IPS-18c (cell line): ENCODE results near the gene TNIK.

Source experiments
- H3K4me3 ChIP-seq: 2 replicates; pipeline ENCODE4 v1.7.0; 2013; ENCODE audit warnings: low read depth, mild to moderate bottlenecking, low read length, moderate library complexity; ENCODE audit not compliant: insufficient read depth
- H3K9me3 ChIP-seq: one replicate; pipeline ENCODE4 v1.6.1; 2013; ENCODE audit warnings: mild to moderate bottlenecking, low read length, moderate library complexity; ENCODE audit not compliant: control insufficient read depth, insufficient read depth

The TNIK gene

DNA sequence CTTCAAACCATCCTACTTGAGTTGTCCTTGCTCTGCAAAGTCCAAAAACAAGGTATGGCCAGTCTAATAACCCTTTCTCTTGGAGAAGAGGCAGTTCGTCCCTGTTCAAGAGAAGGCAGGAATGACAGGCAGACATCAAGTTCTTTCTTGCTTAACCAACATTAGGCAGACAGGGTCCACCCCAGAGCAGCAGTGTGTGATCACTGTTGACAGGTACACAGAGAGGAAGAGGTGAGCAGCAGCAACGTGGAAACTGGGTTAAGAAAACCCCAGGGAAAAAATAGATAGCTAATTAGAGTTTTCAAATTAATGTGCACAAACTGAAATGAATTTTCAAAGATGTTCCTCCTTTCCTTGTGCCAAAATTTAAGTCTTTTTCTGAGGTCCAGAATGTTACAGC is 48.2 kb downstream of the TNIK start:
- H3K9me3 ChIP-seq, result no peaks in the 10 kb centered on the region

DNA sequence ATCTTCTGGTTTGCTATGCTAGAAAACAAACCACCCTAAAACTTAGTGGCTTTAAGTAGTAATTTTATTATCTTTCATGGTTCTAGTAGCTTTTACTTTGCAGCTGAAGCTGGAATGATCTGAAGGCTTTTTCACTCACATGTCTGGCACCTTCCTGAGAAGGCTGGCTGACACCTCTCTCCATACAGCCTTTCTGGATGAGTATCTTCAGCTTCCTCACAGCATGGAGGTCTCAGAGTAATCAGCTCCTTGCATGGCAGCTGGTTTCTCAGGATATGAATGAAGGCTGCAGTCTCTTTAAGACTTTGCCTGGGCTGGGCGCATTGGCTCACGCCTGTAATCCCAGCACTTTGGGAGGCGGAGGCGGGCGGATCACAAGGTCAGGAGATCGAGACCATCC is 50.0 kb downstream of the TNIK start:
- Histone ChIP-seq H3K4me3 (no peak overlapping the region), H3K9me3 (no peaks in the 10 kb centered on the region)

More for the DNA sequence above, 48.2 kb downstream of the TNIK start:
- no peak overlapping the region for H3K4me3 ChIP-seq

DNA sequence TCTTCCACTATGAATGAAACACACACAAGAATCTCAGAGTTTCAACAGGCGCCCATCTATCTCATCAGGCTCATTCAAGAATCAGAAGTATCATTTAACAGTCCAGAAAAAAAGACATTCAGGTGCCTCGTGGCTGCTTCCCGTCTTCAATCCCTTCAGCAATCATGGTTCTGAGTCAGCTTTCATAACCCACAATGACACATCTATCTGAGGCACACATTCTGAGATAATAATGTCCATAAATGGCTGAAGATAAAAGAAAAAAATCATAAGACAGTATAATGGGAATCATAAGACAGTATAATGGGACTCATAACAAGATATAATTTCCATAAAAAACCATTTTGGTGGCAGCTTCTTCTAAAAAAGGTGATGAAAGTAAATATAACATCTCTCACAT is 52.4 kb downstream of the TNIK start:
- Histone ChIP-seq H3K9me3 (no peaks in the 10 kb centered on the region), H3K4me3 (no peak overlapping the region)

DNA sequence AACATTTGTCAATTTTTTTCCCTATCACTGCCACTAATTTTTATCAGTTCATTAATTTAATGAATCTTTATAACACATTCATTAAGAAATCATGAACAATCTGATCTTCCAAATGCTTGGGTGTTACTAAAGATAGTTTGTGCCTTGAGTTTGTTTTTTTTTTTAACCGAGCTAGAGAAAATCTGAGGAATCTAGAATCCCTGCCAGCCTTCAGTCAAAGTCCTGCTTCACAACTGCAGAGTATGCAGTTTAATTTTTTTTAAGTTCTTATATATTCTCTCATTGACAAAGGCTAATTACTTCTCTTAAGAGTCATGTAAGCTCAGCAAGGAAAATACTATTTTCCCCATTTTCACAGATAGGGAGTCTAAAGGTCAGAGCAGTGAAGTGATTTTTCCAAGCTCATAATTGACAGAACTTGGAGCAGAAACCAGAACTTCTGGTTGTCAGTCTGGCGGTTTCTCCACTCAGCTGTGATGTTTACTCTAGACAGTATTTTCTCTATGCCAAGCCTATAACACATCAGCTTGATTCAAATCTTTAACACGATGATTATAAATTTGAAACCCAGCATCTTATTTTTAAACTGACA is 55.7 kb downstream of the TNIK start:
- Histone ChIP-seq H3K4me3 (no peak overlapping the region), H3K9me3 (no peaks in the 10 kb centered on the region)

DNA sequence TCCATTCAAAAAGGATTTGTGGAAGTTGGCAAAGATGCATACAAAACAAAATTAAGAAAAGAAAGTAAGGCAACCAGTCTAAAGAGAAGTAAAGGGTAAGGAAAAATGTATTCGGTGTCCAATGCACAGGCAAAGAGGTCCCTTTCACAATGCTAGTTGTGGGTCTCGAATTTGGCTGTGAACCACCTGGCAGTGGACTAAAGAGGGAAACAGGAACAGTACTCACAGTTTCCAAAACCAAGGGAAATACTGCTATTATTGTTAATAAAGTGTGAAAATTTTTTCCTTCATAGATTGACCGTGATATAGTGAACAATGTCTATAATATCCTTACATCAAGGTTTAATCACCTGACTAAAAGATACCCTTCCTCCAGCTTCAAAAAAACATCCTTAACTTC is 57.9 kb downstream of the TNIK start:
- Histone ChIP-seq H3K4me3 (no peak overlapping the region), H3K9me3 (no peaks in the 10 kb centered on the region)

DNA sequence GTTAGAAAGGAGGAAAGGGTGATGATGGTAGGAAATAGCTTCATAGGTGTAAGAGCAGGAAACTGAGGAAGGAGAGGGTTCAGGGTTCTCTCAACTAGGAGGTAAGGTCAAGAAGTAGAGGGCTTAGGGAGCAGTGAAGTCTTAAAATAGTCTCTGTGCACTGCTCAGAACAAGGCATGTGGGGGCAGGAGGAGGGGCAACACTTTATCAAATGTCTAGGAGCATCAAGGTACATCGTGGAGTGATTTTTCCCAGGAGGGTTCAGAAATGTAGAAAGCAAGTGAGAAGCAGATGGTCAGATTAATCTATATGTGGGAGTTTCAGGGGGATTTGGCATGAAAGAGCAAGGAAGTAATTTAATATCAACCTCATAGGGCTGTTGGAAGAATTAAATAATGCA is 58.8 kb downstream of the TNIK start:
- no peak overlapping the region for H3K4me3 ChIP-seq
- H3K9me3 ChIP-seq, result no peaks in the 10 kb centered on the region

DNA sequence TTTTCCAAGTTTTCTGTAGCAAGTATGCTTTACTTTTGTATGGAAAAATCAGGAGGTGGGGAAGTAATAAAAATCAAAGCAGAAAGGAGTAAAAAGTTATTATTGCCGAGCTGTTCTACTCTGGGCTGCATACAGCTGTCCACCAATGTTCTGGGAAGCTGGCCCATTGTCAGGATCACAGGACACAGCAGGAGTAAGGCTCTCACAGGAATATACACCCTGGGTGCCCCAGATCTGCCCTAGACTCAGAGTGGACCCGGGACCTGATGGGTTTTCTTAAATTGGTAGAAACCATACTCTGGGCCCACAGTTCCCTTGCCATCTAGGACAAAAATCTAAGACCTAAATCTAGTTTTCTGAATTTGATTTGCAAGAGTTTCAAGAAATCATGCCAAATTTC is 60.4 kb downstream of the TNIK start:
- H3K4me3 ChIP-seq, result no peak overlapping the region
- H3K9me3 ChIP-seq, result no peaks in the 10 kb centered on the region

DNA sequence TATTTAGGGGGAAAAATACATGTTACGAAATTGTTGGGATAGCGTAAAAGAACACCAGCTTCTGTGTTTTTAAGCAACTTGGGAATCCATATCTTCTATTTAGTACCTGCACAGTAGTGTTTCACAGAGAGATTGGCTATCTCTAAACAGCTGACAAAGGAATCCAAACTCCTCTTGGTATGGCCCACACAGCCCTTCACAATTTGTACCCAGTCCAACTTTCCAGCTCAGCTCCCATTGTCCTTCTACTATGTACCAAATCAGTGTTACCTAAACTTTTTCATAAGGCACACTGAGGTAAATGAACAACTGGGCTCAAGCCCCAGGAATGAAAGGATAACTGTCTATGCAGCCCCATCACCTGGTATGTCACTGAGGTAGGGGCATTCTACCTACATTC is 61.9 kb downstream of the TNIK start:
- Histone ChIP-seq H3K4me3 (no peak overlapping the region), H3K9me3 (no peaks in the 10 kb centered on the region)

DNA sequence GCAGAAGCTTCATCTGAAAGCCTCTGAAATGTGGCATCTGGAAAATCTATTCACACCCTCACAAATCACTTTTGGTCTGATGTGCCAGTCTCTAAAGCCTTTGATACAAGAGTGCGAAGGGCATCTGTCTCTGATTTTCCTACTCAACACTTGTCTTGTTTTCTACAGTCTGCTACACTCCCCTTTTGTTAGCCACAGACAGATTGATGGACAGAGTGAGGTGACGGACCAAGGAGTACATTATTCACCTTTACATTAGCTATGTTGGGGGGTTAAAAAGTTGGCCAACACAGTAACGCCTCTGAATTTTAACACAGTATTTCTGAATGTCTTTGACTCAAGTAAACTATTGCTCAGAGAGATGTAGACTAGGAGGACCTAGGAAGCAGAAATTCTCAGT is 63.1 kb downstream of the TNIK start:
- no peak overlapping the region for H3K4me3 ChIP-seq
- no peaks in the 10 kb centered on the region for H3K9me3 ChIP-seq

DNA sequence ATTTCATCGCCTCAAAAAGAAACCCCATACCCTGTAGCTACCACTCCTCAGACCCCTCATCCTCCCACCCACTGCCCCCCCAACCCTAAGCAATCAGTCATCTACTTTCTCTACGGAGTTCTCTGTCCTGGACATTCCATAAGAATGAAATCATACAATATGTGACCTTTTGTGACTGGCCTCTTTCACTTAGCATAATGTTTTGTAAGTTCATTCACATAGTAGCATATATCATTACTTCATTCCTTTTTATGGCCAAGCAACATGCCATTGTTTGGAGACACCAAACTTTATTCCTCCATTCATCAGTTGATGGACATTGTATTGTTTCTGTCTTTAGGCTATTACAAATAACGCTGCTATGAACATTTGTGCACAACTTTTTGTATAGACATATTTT is 64.2 kb downstream of the TNIK start:
- no peak overlapping the region for H3K4me3 ChIP-seq

DNA sequence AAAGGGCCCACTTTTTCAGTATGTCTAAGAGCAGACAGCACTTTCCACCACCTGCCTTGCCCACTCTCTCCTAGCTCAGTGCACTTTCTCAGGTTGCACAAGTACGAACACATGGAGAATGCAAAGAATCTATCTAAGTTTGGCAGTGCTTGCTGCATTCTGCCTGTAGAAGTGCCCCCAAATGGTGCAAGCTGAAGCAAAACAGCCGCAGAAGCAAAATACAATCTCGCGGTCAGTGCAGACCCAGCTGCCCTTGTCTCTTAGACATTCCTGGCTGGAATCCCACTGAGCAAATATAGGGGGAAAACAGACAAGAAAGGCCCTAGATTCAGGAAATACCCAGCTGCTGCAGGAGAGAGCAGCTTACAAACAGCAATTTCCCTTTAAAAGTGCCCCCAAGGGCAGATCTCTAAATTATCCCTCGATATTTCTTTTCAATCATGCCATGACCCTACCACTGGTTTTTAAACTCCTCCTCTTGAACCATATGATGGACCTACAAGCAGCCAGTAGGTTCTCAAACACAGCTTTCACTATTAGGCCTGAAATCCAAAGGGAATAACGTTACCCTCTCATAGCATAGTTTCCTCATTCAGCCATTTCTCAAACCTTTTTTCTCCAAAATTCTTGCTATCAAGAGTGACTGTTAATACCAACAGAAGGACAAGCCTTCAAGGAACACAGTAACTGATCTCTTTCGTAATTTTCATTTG is 67.0 kb downstream of the TNIK start:
- Histone ChIP-seq H3K9me3 (no peaks in the 10 kb centered on the region), H3K4me3 (no peak overlapping the region)

More for the DNA sequence above, 64.2 kb downstream of the TNIK start:
- H3K9me3 ChIP-seq, result no peaks in the 10 kb centered on the region

DNA sequence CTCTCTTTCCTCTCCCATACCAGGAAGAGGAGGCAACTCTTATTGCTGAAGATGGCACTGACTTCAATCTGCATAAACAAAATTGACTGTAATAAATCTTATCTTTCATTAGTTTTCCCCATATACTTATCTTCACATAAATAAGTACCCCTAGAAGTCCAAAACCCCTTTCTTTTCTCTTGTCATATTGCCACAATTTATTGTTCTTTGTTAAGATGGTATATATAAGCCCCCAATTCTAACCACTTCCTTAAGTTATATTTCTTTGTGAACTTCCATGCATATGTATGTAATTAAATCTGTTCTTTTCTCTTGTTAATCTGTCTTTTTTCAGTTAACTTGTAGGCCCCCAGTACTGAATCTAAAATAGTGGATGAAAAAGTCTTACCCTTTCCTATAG is 68.8 kb downstream of the TNIK start:
- H3K9me3 ChIP-seq, result no peaks in the 10 kb centered on the region
- no peak overlapping the region for H3K4me3 ChIP-seq

DNA sequence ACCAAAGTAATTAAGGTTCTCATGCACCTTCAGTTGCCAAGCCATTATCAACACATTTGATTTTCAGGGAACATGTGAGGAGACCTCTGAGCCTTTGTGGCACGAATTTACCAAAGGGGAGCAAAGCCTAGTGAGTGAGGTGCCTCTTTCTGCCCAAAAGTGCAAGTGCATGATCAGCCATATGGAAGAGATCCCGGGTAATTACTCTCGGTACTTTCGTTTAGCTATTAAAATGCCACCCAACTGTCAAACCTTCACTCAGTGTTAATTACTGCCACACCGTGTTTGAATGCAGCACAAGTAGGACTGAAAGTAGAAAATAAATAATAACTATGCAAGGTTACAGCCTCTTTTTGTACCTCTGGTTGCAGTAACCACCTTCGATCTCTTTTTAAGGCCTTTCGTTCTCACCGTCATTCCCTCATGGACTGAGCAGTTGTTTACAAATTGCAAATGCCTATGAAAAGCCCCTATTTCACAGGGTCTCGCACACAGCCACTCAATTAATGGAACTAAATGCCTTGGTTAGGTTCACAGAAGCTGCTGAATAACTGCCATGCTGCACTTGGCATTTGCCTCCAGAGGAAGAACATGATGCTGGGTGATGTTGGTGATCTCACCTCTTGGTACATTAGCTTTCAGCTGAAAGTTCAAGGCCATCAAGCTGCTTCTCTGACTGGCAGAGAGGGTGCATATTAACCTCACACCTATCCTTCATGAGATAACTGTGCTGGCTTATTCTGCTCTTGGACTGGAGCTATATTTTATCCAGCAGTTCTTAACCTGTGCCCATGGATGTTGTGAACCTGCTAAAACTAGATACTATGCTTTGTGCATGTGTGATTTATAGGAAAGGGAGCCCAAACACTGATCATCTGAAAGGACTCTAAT is 69.9 kb downstream of the TNIK start:
- H3K4me3 ChIP-seq, result no peak overlapping the region
- H3K9me3 ChIP-seq, result no peaks in the 10 kb centered on the region

DNA sequence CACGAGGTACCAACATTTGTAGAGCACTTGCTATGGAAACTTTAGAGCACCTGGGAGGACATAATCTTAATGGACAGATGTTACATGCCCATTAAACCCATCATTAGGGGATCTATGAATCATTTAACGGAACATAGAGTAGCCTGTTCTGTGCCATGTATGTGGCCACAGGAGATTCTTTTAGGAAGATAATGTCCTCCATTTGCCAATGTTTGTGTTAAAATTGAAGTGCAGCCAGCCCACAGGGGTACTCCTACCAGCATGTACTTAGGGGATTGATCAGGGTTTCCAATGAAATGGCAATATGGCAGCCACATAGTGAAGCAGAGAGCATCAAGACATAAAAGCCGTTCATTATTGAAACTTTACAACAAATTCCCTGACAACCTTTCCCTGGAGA is 70.7 kb downstream of the TNIK start:
- Histone ChIP-seq H3K4me3 (no peak overlapping the region), H3K9me3 (no peaks in the 10 kb centered on the region)

DNA sequence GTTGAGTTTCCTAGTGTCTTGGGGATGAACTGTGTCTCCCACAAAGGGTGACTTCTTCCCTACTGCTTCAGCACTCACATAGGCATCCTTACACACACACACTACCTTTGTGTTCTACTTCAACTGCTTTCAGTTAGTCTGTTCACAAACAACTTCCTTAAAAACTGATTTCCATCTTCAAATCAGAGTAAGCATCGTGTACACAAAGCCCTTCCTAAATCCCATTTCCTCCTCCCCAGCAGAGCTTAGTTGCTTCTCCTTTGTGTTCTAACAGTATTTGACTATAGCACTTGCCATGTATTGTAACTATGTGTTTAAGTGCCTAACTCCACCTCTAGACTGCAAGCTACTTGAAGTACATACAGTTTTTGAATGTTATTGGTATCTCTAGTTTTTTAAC is 71.7 kb downstream of the TNIK start:
- Histone ChIP-seq H3K4me3 (no peak overlapping the region), H3K9me3 (no peaks in the 10 kb centered on the region)

DNA sequence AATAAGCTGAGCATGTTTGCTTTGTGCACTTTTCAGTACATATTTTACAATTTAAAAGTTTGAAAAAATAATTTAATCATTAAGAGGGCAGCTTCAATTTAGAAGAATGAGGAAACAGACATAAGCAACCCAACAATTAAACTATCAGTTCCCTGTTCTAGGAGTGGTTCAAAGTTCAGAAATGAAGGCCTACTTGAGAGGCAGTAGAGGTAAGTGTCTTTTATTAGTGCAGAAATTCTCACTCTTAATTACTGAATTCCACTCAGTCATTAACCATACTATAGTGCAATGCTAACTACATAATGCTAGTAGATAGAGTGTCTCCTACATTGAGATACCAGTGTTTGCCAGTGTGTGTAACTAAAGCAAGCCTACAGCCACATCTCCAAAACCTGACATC is 73.1 kb downstream of the TNIK start:
- no peaks in the 10 kb centered on the region for H3K9me3 ChIP-seq
- no peak overlapping the region for H3K4me3 ChIP-seq

DNA sequence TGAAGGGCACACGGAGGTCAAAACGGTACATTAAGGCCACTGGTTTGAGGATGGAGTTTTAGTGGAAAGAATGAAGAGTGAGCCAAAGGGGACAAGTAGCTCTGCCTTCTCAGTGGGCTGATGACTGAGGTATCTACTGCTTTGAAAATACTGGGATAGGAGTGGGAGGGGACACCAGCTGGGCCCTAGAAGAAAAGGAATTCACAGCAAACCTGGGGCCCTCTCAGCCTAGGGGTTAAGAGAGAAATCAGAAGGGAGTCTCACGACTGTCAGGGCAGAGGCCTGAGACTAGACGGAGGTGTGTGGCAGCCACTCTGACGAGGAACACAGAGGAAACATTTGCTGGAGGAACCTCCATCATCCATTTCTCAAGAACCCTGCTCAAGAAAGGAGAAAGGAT is 75.1 kb downstream of the TNIK start:
- no peaks in the 10 kb centered on the region for H3K9me3 ChIP-seq
- no peak overlapping the region for H3K4me3 ChIP-seq
